Motor neuron (in vitro differentiated cells): ENCODE measurements around the gene SYCE1L. TPM values are rescaled to one million over a fixed set of nuclear protein-coding genes. Genes with fewer than 3 reads are reported as not detected.
A peak's percentile ranks its signal among the peaks of the same experiment; 100 is the strongest.
"Not testable (repeated sequence)": the region's sequence is repeated elsewhere in the genome, so short reads cannot be mapped to it uniquely, and the experiment has no call there.

Source experiments
- ATAC-seq, 8 experiments: fragments of 200-7000 bp; cut with Tn5 transposase; replicated peaks in 6 of 8; 2 replicates each; pipeline ENCODE4 v1.8.0; 2021; ENCODE audit warnings: mild to moderate bottlenecking in 8 of 8, moderate library complexity in 8 of 8
- H3K27ac ChIP-seq, 2 donors: fragments of 250-450 bp; sonication (Bioruptor Pico); 2 replicates each; pipeline ENCODE4 v1.9.0; 2021; ENCODE audit warnings: antibody characterized with exemption in 2 of 2, mild to moderate bottlenecking in 2 of 2, moderate library complexity in 1 of 2
- H3K4me1 ChIP-seq, 2 donors: fragments of 250-450 bp; sonication (Bioruptor Pico); replicated peaks in 1 of 2; 2 replicates each; pipeline ENCODE4 v1.6.1; 2021; ENCODE audit warnings: antibody characterized with exemption in 2 of 2, mild to moderate bottlenecking in 2 of 2, moderate library complexity in 1 of 2
- H3K4me3 ChIP-seq, 5 donors: fragments of 250-450 bp; sonication (Bioruptor Pico); 2 replicates each; pipeline ENCODE4 v1.9.0; 2021; ENCODE audit warnings: antibody characterized with exemption in 5 of 5, mild to moderate bottlenecking in 5 of 5, moderate library complexity in 4 of 5
- WGBS, 10 experiments: fragments of 450-650 bp; shearing (Covaris generic); methylation state at CpG; one replicate each; pipeline ENCODE4 v1.0.0; 2022; 5-methylcytosine and 5-hydroxymethylcytosine counted together
- in situ Hi-C, 9 experiments: fragments of 400-800 bp; cut with MboI; loops; one replicate each; pipeline ENCODE4 v1.15.0; 2021; ENCODE audit warnings: low sequenced_read_pairs in 9 of 9, low pct_unique_long_range_greater_than_20kb in 2 of 9; ENCODE audit not compliant: unreplicated experiment in 9 of 9
- total RNA-seq, 8 experiments: library from RNA; unstranded; fragments of 300-600 nt; gene quantifications; 2 replicates each; pipeline versions ENCODE4 v1.2.3 to v1.2.4, GENCODE V29; 2022

SYCE1L gene
- total RNA-seq, 8 experiments from 2014 or later, result 1.7 to 17.3 (median 7.6) TPM; not detected in 1

DNA sequence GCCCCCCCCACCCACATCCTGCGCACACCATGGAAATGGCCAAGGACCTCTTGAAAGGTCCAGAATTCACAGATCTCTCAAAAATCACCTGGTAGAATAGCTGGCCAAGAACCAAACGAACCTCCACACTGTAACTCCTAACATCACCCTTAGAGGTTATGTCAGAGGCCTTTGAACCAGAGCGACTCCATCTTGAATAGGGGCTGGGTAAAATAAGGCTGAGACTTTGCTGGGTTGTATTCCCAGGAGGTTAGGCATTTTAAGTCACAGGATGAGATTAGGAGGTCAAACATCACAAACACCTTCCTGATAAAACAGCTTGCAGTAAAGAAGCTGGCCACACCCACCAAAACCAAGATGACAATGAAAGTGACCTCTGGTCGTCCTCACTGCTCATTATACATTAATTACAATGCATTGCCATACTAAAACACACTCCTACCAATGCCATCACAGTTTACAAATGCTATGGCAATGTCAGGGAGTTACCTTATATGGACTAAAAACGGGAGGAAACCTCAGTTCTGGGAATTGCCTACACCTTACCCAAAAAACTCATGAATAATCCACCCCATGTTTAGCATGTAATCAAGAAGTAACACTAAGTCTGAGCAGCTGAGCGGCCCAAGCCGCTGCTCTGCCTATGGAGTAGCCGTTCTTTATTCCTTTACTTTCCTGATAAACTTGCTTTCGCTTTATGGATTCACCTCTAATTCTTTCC is 34.8 kb downstream of the SYCE1L start:
- peaks cover 2% of the 10 kb centered on the region in 2 donors for H3K4me1 ChIP-seq
- ATAC-seq, result peak in 3 of 8 experiments; percentile 31 to 64 (median 64)
- WGBS, 10 experiments, result 40 to 95% (median 88%) methylated on average over 1 to 7 of the region's 9 CpGs; no CpG with 5 or more reads in 1 of the 10 experiments
- H3K27ac ChIP-seq, result no peak overlapping the region
- in situ Hi-C loops, result loop anchor here in 8 of 9 experiments (5.0 to 25.0 kb wide), 7 partner anchors 351 to 853 kb away; partner anchors contain the start of gene WWOX (in 2 of the 8)
- H3K4me3 ChIP-seq, result no peak overlapping the region

DNA sequence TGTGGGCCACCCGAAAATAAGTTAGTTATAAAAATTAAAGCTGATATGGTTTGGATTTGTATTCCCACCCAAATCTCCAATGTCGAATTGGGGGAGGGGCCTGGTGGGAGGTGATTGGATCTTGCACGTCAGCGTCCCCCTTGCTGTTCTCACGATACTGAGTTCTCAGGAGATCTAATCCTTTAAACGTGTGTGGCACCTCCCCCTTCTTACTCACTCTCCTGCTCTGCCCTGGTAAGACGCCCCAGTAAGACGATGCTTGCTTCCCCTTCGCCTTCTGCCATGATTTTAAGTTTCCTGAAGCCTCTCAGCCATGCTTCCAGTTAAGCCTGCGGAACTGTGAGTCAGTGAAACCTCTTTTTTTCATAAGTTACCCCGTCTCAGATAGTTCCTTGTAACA is 35.4 kb downstream of the SYCE1L start:
- 10 to 80% (median 45%) methylated on average over 2 to 9 of the region's 11 CpGs; no CpG with 5 or more reads in 2 of the 10 experiments for WGBS, 10 experiments
- in situ Hi-C loops, result loop anchor here in 8 of 9 experiments (5.0 to 25.0 kb wide), 7 partner anchors 350 to 853 kb away; partner anchors contain the start of gene WWOX (in 2 of the 8)
- H3K4me1 ChIP-seq, result peaks cover 2% of the 10 kb centered on the region in 2 donors
- peak in 2 of 8 experiments; percentile 6 to 14 for ATAC-seq
- no peak overlapping the region for H3K27ac ChIP-seq
- H3K4me3 ChIP-seq, result no peak overlapping the region

DNA sequence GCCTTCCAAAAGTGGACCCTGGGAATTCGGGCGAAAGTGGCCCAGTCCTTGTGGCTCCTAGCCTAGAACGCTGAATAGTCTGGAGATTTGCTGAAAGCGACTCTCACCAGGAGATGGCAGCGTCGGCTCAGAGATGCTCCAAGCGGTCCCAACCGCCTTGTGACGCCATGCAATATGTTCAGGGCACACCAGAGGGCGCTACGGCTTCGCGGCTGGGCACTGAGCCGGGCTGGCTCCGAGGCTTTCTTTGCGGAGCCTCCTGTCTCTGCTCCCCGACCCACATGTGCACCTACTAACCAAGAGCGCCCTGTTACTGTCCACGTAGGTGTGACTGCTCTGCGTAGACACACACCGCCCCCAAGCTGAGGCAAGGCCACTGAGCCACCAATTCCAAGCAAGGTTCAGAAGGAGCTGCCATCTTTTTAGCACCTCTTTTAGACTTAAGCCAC is 36.9 kb downstream of the SYCE1L start:
- no peak overlapping the region for H3K27ac ChIP-seq
- ATAC-seq, result peak; percentile 85 to 99 (median 98)
- in situ Hi-C loops, result loop anchor here in 8 of 9 experiments (10.0 to 25.0 kb wide), 6 partner anchors 349 to 851 kb away; partner anchors contain the start of gene WWOX (in 2 of the 8)
- WGBS, 10 experiments, result 0 to 2% (median 0%) methylated on average over 2 to 12 of the region's 21 CpGs; no CpG with 5 or more reads in 7 of the 10 experiments
- H3K4me1 ChIP-seq, result peaks cover 2% of the 10 kb centered on the region in 2 donors
- no peak overlapping the region for H3K4me3 ChIP-seq

DNA sequence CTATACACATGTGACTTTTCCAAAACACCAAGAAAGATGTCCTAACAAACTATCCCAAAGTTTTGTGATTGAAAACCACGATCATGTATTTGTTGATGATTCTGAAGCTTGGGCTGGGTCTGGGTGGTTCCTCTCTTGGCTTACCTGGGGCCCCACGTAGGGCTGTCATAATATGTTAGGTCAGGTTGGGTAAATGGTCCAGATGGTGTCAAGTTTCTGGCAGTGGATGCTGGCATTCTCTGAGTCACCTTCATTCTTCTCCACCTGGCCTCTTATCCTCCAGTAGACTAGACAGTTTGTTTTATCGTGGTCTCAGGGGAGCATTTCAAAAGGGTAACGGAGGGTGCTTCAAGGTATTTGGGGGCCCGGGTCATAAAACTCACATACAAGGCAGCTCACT is 39.4 kb downstream of the SYCE1L start:
- Histone ChIP-seq H3K4me1 (peaks cover 0 to 2% of the 10 kb centered on the region in 2 donors), H3K27ac (no peak overlapping the region), H3K4me3 (no peak overlapping the region)
- no peak for ATAC-seq
- WGBS, 10 experiments, result 43 to 100% (median 90%) methylated on average over 1 to 3 of the region's 5 CpGs; no CpG with 5 or more reads in 3 of the 10 experiments
- in situ Hi-C loops, result loop anchor here in 8 of 9 experiments (10.0 to 25.0 kb wide), 6 partner anchors 346 to 849 kb away; partner anchors contain the start of gene WWOX (in 2 of the 8)

DNA sequence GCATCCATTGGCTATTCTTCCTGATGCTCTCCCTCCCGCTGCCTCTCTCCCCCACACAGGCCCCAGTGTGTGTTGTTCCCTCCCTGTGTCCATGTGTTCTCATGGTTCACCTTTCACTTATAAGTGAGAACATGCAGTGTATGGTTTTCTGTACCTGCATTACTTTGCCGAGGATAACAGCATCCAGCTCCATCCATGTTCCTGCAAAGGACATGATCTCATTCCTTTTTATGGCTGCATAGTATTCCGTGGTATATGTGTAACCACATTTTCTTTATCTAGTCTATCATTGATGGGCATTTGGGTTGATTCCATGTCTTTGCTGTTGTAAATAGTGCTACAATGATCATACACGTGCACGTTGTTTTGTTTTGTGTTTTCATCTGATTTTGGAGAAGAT is 43.3 kb downstream of the SYCE1L start:
- not testable (repeated sequence) for ATAC-seq, H3K27ac ChIP-seq, H3K4me3 ChIP-seq, H3K4me1 ChIP-seq
- in situ Hi-C loops, result loop anchor here in 6 of 9 experiments (10.0 to 25.0 kb wide), 5 partner anchors 342 to 845 kb away; partner anchors contain the start of gene WWOX (in 2 of the 6)
- 0 to 100% (median 88%) methylated on average over 1 to 5 of the region's 5 CpGs; no CpG with 5 or more reads in 2 of the 10 experiments for WGBS, 10 experiments

DNA sequence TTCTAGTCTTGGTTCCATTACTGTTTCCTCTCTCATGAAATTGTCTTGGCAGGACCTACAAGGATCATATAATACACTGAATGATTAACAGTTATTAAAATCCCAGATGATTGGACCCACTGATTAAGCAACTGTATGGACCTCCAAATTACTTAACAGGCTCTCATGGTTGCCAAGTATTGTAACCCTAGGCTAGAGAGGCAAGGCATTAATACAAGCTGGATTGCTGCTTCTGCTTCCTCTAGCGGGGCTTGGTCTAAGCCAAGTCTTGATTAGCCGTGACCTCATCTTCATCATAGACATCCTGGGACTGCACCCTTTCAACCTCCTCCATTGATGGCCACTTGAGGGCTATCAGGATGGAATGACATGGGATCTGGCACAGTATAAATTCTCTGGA is 46.9 kb downstream of the SYCE1L start:
- H3K4me1 ChIP-seq, result no peaks in the 10 kb centered on the region
- no peak overlapping the region for H3K27ac ChIP-seq
- in situ Hi-C loops, result loop anchor here in 6 of 9 experiments (10.0 to 25.0 kb wide), 5 partner anchors 339 to 841 kb away; partner anchors contain the start of gene WWOX (in 2 of the 6)
- H3K4me3 ChIP-seq, result no peak overlapping the region
- 40 to 100% (median 100%) methylated on average over 1 to 2 of the region's 2 CpGs; no CpG with 5 or more reads in 3 of the 10 experiments for WGBS, 10 experiments
- ATAC-seq, result no peak

DNA sequence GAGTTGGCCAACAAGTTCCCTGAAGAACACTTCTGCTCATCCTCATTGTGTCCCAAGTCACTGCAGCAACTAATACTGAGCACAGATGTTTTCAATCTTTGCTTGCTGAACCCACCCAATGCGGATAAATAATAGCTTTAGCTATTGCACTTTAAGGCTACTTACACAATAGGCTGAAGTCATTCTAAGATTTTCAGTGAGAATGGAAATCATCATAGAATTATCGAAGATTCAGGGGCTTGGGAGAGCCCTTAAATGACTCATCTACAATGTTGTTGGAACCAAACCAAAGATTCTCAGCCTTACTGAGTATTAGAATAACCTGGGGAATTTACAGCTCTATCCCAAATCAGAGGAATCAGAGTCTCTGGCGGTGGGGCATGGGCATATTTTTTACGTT is 51.2 kb downstream of the SYCE1L start:
- no peaks in the 10 kb centered on the region for H3K4me1 ChIP-seq
- WGBS, 10 experiments, result 33 to 95% (median 79%) methylated on average over 2 to 4 of the region's 4 CpGs; no CpG with 5 or more reads in 3 of the 10 experiments
- in situ Hi-C loops, result no loop called here
- ATAC-seq, result peak in 1 of 8 experiments; percentile 38
- H3K27ac ChIP-seq, result no peak overlapping the region
- no peak overlapping the region for H3K4me3 ChIP-seq

Other genes with a start within 250 kb of the SYCE1L start
- 10 to 100 TPM; 11.9 to 30.3 (median 21.0) TPM for gene MON1B, start 8.2 kb upstream of the SYCE1L start, total RNA-seq
- gene ADAMTS18, start 235.6 kb downstream of the SYCE1L start, total RNA-seq, result 1 to 10 TPM in 3 of 8 experiments, under 1 TPM in 2, not detected in 3; 0.75 to 2.9 (median 1.0) TPM